Measurements from ENCODE around the gene DNASE2.
"Not testable (repeated sequence)": the region's sequence is repeated elsewhere in the genome, so short reads cannot be mapped to it uniquely, and the experiment has no call there.

DNASE2 gene

GRCh38 chr19:12858041-12858928 lies 23.0 kb downstream of the DNASE2 start:
- TF ChIP-seq, protein P1, sequence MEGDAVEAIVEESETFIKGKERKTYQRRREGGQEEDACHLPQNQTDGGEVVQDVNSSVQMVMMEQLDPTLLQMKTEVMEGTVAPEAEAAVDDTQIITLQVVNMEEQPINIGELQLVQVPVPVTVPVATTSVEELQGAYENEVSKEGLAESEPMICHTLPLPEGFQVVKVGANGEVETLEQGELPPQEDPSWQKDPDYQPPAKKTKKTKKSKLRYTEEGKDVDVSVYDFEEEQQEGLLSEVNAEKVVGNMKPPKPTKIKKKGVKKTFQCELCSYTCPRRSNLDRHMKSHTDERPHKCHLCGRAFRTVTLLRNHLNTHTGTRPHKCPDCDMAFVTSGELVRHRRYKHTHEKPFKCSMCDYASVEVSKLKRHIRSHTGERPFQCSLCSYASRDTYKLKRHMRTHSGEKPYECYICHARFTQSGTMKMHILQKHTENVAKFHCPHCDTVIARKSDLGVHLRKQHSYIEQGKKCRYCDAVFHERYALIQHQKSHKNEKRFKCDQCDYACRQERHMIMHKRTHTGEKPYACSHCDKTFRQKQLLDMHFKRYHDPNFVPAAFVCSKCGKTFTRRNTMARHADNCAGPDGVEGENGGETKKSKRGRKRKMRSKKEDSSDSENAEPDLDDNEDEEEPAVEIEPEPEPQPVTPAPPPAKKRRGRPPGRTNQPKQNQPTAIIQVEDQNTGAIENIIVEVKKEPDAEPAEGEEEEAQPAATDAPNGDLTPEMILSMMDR (IDR thresholded peaks at IDR 0.05; ENCODE audit: low read depth, low read length, missing control alignments) = no peak
- no peak overlapping the region for H3K4me3 ChIP-seq (ENCODE audit: low read depth, low read length)
- no peak for DNase-seq (ENCODE audit: low read depth)

DNA sequence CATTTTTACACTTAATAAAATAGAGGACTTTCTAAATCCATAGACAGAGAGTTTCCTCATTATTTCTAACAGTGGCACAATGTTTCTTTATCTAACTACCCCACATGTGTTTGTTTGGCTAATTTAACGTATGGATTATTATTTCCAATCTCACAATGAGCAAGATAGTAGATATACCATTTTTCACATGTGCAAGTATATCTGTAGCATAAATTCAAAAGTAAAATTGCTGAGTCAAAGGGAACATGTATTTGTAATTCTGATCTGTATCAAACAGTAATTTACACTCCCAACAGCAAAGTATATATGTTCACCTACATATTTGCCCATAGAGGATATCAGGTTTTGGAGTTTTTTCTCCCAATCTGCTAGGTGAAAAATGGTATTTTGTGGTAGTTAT lies 24.6 kb downstream of the DNASE2 start:
- no peak overlapping the region for H3K4me3 ChIP-seq (ENCODE audit: low read depth, low read length)
- TF ChIP-seq, protein P1 (IDR thresholded peaks at IDR 0.05; ENCODE audit: low read depth, low read length, missing control alignments) = no peak
- no peak for DNase-seq (ENCODE audit: low read depth)

GRCh38 chr19:12847159-12848139 lies 33.8 kb downstream of the DNASE2 start:
- no peak overlapping the region for H3K4me3 ChIP-seq (ENCODE audit: low read depth, low read length)
- DNase-seq (ENCODE audit: low read depth) = no peak
- TF ChIP-seq, protein P1 (IDR thresholded peaks at IDR 0.05; ENCODE audit: low read depth, low read length, missing control alignments) = peak; percentile 97

GRCh38 chr19:12846613-12847012 lies 34.6 kb downstream of the DNASE2 start:
- not testable (repeated sequence) for H3K4me3 ChIP-seq (ENCODE audit: low read depth, low read length); DNase-seq (ENCODE audit: low read depth)

DNA sequence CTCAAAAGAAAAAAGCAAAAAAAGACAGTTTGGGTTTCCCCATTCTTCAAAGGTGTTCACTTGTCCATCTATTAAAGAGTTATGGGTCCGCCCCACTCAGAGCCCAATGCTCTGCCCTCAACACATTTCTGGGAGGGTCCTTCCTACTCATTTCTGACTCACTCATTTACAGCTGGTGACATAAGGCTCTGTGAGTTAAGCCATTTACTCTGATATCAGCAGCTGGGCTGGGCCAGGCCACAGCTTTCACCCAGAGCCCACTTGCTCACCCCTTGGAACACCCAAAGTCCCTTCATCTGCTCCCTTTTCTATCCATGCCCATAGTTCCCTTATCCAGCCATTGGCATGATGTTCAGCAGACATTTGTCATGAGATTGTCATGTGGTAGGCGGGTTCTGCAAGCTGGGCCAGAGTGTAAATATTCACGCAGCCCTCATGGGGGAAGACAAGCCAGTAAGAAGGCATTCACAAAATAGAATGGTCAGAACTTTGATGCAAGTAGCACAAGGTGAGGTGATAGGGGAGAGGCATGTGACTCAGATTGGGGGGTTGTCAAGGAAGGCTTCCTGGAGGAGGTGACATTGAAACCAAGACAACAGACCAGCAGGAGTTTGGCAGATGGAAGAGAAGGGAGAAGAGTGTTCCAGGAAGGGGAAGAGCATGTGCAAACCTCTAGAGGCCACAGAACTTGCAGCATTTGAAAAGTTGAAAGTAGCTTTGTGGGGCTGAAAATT lies 37.1 kb downstream of the DNASE2 start:
- DNase-seq (ENCODE audit: low read depth) = no peak
- H3K4me3 ChIP-seq (ENCODE audit: low read depth, low read length) = no peak overlapping the region
- TF ChIP-seq, protein P1 (IDR thresholded peaks at IDR 0.05; ENCODE audit: low read depth, low read length, missing control alignments) = no peak

GRCh38 chr19:12843328-12843727 lies 37.9 kb downstream of the DNASE2 start:
- TF ChIP-seq, protein P1 (IDR thresholded peaks at IDR 0.05; ENCODE audit: low read depth, low read length, missing control alignments) = no peak
- no peak overlapping the region for H3K4me3 ChIP-seq (ENCODE audit: low read depth, low read length)
- DNase-seq (ENCODE audit: low read depth) = no peak

All from GM12864 (cell line).